Measurements from ENCODE around the gene OSTC.

OSTC gene

DNA sequence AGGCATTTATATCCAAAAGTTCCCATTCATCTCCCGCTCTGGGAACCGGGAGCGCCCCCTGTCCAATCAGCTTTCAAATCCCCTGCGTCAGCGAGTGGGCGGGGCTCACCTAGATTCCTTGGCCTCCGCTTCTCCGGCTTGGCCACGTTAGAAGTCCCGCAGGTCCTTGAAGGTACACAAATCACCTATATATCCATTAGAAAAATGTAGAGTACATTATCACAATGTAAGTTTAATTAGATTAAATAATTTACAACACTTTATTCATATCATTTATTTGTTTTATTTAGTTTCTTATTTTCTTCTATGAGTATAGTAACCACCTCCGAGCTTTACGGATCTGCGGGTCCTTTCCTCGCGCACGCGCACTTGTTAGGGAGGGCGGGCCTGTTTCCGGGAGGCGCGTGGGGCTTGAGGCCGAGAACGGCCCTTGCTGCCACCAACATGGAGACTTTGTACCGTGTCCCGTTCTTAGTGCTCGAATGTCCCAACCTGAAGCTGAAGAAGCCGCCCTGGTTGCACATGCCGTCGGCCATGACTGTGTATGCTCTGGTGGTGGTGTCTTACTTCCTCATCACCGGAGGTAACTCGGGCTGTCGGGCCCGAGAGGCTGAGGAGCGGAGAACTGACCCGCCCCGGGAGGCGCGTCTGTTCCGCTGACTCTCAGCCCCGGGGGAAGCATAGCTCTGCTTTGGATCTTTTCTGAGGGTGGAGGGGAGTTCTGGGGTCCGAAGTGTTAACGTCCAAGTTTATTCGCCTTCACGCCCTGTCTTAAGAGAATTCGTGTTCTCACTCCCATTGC, at the start of gene OSTC:
Gene OSTC (plus strand): TSS at position 388 of the 802 bp plus-strand sequence. CDS start 57 bp downstream, at position 445.
- peak; percentile 98 for DNase-seq (ENCODE audit: low read depth)

DNA sequence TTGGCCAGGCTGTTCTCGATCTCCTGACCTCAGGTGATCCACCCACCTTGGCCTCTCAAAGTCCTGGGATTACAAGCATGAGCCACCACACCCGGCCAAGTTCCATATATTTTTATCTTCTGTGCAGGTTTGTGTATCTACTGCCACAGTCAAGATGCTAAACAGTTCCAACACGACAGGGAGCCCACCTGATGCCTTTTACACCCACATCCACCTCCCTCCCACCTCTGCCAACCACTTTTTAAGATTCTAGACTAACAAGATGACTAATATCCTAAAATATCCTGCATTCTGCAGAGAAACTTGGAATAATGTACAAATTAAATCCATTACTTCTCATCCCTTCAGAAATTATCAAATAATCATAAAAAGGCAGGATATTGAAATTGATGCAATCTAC, 49.3 kb upstream of the OSTC start:
- DNase-seq (ENCODE audit: low read depth) = no peak

DNA sequence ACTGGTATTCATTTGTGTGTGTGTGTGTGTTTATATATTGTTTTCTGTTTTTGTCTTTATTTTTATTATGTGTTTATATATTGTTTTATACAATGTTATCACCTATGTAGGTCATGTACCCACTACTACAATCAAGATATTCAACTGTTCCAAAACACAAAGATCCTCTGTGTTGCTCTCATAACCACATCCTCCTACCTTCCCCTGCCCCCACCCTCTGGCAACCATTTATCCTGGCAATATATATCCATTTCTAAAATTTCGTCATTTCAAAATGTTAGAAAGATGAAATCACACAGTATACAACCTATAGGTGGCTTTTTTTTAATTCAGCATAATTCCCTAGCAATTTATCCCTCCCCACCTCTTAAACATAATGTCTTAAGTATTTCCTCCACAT, 48.9 kb upstream of the OSTC start:
- DNase-seq (ENCODE audit: low read depth) = no peak

DNA sequence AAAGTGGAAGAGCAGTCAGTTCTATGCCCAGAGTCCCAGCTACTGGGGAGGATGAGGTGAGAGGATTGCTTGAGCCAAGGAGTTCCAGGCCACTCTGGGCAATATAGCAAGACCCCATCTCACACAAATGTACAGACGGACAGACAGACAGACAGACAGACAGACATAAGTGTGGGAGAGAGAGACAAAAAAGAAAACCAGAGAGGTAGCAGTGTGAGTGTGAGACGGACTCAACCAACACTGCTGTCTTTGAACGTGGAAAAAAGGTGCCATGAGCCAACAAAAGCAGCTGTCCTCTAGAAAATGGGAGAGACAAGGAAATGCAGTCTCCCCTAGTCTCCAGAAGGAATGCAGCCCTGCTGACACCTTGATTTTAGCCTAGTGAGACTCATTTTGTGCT, 48.2 kb upstream of the OSTC start:
- no peak for DNase-seq (ENCODE audit: low read depth)

- DNase-seq (ENCODE audit: low read depth) = no peak
Observed at GRCh38 chr4:108607079-108607815, 43.2 kb upstream of the OSTC start.

GRCh38 chr4:108611365-108611764, 39.0 kb upstream of the OSTC start:
- DNase-seq (ENCODE audit: low read depth) = no peak

DNA sequence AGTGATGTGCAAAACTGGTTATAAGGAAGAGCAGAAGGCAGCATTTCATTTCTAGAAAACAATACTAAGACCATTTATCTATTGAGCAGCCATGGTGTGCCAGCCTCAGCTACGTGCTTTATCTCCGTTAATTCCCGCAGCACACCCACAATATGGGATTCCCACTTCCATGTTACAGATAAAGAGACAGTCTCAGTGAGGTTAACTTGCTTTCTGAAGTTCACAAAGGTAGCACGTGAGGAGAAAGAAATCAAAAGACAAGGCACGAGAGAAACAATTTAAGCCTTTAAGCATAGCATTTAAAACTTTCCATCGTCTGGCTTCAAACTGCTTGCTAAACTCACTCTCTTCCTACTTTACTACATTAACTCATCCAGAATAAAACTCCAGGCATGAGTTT, 38.0 kb upstream of the OSTC start:
- DNase-seq (ENCODE audit: low read depth) = no peak

DNA sequence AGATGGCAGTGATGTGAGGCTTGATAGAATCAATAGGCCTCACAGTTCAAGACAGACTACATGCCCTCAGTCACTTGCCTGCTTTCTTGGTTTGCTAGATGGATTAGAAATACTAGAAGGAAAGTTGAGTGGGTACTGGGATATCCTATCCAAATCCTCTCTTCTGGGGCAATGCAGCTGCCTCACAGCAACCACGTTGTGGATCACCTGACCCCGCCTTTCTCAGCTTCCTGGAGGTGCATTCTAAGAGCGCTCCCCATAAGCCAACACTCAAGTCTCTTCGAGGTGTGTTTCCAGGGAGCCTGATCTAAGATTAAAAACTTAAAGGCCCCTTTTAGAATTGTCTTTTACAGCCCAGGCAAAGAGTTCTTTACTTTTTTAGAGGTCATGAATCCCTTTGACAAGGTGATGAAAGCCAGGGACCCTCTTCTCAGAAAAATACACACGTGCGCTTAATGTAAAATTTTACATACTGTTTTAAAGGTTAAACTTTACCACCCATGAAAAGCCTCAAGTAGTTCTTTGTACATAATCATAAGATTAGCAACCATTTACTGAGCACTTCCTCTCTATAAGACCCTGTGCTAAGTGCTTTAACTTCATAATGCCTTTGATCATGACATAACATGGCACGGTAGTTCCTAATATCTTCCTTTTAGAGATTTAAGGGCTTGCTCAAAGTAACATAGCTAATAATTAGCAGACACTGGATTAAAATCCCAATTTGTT, 30.9 kb upstream of the OSTC start:
- DNase-seq (ENCODE audit: low read depth) = no peak

- DNase-seq (ENCODE audit: low read depth) = peak; percentile 94
Observed at GRCh38 chr4:108620101-108620932, 30.1 kb upstream of the OSTC start, which contains the start of gene RPL34. Gene RPL34 (plus strand): TSS chr4:108620576. CDS start chr4:108621960, 1,384 bp downstream.

DNA sequence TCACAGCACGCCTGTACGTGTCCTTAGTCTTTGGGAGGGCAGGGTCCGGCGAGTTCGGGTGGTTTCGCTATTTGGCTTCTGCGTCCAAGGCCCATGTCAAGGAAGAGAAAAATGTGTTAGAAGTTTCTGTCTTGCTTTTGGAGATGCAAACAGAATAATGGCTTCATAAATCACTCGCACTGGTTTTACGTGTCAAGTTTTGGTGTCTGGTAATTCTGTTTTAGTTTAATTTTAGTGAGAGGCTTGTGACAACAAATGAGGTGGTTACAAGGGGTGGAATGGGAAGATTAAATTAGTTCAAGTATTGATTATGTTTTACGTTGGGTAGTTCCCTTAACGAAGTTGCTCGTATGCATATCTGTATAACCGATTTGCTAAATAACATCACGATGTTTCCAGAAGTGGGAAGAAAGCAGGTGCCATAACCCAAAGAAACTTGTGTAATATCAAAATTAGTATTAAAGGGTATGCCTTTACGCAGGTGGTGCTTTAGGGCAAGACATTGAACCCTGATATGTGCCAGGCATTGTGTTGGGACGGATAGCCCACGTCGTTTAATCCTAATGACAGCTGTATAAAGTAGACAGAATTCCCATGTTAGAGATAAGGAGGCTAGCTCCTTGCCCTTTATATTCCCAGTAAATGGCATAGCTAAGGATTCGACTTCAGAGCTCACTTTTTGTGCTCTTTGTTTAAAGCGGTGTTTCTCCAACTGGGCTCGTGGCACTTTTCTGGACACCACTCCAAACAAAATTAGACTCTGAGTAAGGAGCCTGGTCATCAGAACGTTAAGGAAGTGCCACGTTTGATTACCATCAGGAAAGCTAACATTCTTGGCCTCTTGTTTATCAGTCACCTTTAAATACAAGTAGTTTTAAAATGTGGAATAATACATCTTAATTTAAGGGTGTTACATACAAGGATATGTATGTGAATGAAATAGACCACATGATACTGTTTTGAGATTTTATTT, 29.2 kb upstream of the OSTC start:
- no peak for DNase-seq (ENCODE audit: low read depth)

- DNase-seq (ENCODE audit: low read depth) = no peak
Observed at GRCh38 chr4:108622022-108622421, 28.4 kb upstream of the OSTC start.

DNA sequence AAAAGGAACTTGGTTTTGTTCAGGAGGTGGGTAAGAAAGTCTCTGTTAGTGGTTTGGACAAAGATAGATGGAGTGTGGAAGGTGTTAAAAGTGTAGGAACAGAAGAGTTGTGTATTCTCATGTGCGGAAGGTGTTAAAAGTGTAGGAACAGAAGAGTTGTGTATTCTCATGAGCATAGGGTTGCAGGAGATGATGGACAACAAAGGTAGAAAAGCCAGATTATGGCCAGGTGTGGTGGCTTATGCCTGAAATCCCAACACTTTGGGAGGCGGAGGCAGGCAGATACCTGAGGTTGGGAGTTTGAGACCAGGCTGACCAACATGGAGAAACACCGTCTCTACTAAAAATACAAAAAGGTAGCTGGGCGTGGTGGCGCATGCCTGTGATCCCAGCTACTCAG, 27.6 kb upstream of the OSTC start:
- no peak for DNase-seq (ENCODE audit: low read depth)

DNA sequence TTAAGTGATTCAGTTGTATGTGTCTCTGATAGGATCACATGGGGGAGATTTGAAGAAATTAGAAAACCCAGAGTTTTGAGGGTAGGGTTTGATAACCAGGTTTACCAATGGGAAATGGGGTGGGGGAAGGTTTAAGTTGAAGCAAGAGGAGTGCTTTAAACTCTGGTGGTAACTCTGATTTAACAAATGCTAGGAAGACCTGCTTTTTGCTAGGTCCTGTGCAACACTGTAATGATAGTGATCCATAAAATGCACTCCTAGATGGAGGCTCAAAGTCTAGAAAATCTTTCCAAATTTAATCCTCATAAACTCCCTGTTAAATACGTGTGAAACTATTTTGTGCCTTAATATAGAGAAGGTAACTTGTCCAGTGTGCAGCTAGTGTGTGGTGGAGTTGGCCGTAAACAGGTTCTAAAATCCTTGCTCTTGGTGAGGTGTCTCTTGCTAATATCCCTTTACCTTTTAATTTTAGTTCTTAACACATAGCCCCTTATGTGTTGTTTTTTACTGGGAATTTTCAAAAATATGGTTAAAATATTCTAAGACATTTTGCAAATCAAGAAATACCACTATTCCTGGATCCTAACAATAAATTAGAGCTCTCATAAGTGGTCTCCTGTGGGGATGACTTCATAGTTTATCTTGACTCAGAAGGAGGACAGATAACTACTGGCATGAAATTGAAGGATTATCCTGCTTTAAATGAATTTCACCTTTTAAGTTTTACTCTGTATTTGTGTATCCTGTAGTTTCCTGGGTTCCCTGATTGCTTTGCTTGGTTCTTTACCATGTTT, 25.9 kb upstream of the OSTC start:
- DNase-seq (ENCODE audit: low read depth) = no peak

- DNase-seq (ENCODE audit: low read depth) = no peak
Observed at GRCh38 chr4:108626056-108626455, 24.3 kb upstream of the OSTC start.

DNA sequence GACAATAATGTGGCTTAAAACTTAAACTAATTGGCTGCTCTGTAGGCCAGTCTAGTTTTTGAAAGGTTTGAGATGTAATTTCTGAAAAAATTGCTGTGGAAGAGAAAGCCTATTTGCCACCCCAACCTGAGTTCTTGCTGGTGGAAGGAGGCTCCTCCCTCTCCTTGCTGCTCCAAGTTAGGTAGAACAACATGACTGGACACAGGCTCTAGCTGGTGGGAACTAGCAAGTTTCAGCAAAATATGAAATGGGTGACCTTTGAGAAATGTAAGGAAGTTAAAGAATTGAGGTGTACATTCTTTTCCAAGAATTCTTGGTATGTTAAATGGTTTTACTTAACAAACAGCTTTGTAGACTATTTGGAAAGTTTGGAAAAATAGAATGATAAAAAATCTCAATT, 22.0 kb upstream of the OSTC start:
- no peak for DNase-seq (ENCODE audit: low read depth)

DNA sequence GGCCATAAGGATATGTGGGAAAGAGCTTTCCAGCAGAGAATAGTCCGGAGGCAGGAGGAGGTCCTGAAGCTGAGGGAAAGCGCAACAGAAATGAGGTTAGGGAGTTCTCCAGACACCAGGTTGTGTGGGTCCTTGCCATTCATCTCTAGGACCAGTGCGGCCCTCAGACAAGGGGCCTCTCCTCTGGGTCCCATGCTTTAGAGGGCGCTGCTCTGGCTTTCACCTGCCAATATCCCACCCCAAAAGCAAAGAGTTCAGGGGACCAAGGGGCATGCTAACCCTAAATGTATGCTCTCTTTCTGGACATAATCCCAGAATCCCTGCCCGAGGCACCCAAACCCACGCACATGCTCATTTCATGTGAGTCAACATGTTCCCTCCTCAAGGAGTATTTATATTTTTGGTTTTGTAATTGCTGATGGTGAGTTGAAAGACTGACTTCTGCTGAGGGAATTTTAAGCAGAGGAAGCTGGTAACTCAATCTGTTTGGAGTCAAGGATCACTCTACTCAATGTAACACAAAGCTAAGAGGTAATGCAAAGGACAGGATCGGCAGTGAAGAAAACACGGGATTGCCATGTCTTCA, 15.2 kb upstream of the OSTC start:
- DNase-seq (ENCODE audit: low read depth) = no peak

- no peak for DNase-seq (ENCODE audit: low read depth)
Observed at GRCh38 chr4:108636246-108636645, 14.2 kb upstream of the OSTC start.

GRCh38 chr4:108637856-108638255, 12.5 kb upstream of the OSTC start:
- DNase-seq (ENCODE audit: low read depth) = no peak

DNA sequence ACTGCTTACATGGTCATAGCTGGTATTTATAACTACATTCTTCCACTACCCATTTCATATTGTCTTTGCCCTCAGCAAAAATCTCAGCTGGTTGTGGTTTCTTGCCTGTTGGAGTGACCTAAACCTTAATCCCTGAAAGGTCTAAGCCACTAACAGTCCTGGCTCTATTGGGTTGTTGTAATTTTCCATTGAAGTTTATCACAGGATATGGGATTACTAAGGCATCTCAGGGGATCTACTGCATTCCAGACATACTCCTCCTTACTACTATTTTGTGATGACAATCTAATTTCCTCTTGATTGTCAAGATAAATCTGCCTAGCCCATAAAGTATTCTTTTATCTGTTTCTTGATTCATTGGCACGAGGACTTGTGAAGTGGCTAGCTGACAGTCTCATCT, 6.2 kb upstream of the OSTC start:
- DNase-seq (ENCODE audit: low read depth) = peak; percentile 93
